ENCODE measurements around the gene NEBL. TPM values are rescaled to one million over a fixed set of nuclear protein-coding genes. Genes with fewer than 3 reads are reported as not detected.

Gene NEBL
- total RNA-seq, 1 experiment from 2014 or later: 16.6 TPM

DNA sequence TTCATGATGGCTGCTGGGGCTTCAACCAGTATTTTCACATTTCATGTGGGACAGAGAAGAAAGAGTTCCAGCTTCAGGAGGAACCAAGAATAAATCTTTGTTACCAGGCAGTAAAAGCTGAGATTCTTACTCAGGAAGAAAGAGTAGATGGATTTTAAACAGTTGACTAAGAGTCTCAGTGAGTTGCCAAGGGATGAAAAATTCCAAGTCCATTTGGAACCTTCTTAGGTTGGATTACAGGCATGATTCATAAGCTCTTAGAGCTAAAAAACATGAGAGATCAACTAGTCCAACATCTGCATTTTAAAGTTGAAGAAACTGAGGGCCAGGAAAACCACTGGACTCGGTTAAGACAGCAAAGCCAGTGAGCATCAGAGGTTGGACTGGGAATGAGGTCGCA, 148.6 kb downstream of the NEBL start:
- no peak for TF ChIP-seq RAD21 (IDR thresholded peaks at IDR 0.05; ENCODE audit: low read depth)
- TF ChIP-seq TCF7L2 (IDR thresholded peaks at IDR 0.05; ENCODE audit: borderline replicate concordance, extremely low read depth, insufficient read depth, insufficient read length): no peak
- no peak for TF ChIP-seq CBX3 (IDR thresholded peaks at IDR 0.05; ENCODE audit: low read depth)
- no peak for TF ChIP-seq SIN3A (IDR thresholded peaks at IDR 0.05; ENCODE audit: low read depth)
- no peak for TF ChIP-seq POLR2A (IDR thresholded peaks at IDR 0.05; ENCODE audit: borderline replicate concordance, extremely low read depth, insufficient read depth, insufficient read length)
- H2AFZ ChIP-seq (ENCODE audit: low read depth, low read length, poor library complexity, severe bottlenecking): no peak overlapping the region
- H3K79me2 ChIP-seq (ENCODE audit: insufficient read depth, low read length): no peaks in the 10 kb centered on the region
- intact Hi-C loops (cut with micrococcal nuclease): no loop called here
- POLR2A ChIA-PET: no interaction called here
- no peak overlapping the region for H3K4me3 ChIP-seq (replicated peaks in 1 of 2; ENCODE audit: low read depth in 1 of 2, low read length in 2 of 2)
- no peak overlapping the region for H3K4me2 ChIP-seq (ENCODE audit: low read length)
- DNase-seq (ENCODE audit: low read depth, low spot score): no peak
- RAD21 ChIA-PET (ENCODE audit: low non-redundant PET in 1 of 2, low total read pairs in 2 of 2, uncharacterized antibody in 2 of 2, unreplicated experiment in 2 of 2): no interaction called here
- no peaks in the 10 kb centered on the region for H3K27me3 ChIP-seq (ENCODE audit: insufficient read depth, low read length)
- no peaks in the 10 kb centered on the region for H3K36me3 ChIP-seq (ENCODE audit: control insufficient read depth in 1 of 2, insufficient read depth in 2 of 2, low read length in 2 of 2)
- ATAC-seq: no peak
- no peak overlapping the region for H3K9ac ChIP-seq (ENCODE audit: low read length)
- H3K4me1 ChIP-seq (ENCODE audit: control insufficient read depth in 1 of 2, insufficient read depth in 2 of 2, low read length in 2 of 2): no peaks in the 10 kb centered on the region
- CTCF ChIA-PET: no interaction called here
- H3K9me3 ChIP-seq (ENCODE audit: control insufficient read depth in 1 of 2, insufficient read depth in 1 of 2, low read depth in 1 of 2, low read length in 2 of 2): no peaks in the 10 kb centered on the region; a peak in 1 of 4 replicates
- H4K20me1 ChIP-seq (ENCODE audit: insufficient read depth): no peaks in the 10 kb centered on the region
- no peaks in the 10 kb centered on the region for H3K9me2 ChIP-seq (ENCODE audit: insufficient read depth)
- H3K27ac ChIP-seq (ENCODE audit: low read depth, low read length): no peak overlapping the region
- no TSS peak for BruUV-seq (replicated peaks)

DNA sequence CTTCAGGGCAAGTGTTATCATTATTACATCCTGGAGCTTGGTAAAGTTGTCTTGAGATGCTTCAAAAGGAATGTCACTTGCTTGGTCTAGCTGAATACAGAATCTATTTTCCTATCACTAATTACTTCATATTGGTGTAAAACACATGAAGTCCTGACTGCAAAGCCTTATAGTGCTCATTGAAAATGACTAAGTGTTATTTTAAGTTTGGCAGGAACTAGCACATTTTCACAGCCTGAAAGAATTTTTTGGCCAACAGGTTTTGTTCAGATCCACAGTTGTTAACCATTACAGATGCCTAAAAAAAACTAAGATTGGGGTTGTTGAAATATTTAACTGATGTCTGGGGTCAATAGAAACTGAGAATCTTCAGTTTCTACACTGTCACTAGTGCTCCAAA, 149.3 kb downstream of the NEBL start:
- ATAC-seq (no peak), DNase-seq (ENCODE audit: low read depth, low spot score) (no peak)
- TF ChIP-seq EZH2 (IDR thresholded peaks at IDR 0.05) (no peak), JUND (IDR thresholded peaks at IDR 0.05) (no peak), EZH2phosphoT487 (IDR thresholded peaks at IDR 0.05; ENCODE audit: borderline replicate concordance) (no peak), POLR2A (IDR thresholded peaks at IDR 0.05; ENCODE audit: borderline replicate concordance, extremely low read depth, insufficient read depth, insufficient read length) (no peak), TCF7L2 (IDR thresholded peaks at IDR 0.05; ENCODE audit: borderline replicate concordance, extremely low read depth, insufficient read depth, insufficient read length) (no peak), POLR2AphosphoS5 (IDR thresholded peaks at IDR 0.05; ENCODE audit: low read depth, low read length) (no peak), ELF1 (IDR thresholded peaks at IDR 0.05; ENCODE audit: borderline replicate concordance, low read depth) (no peak), RAD21 (IDR thresholded peaks at IDR 0.05; ENCODE audit: low read depth) (no peak), SP1 (IDR thresholded peaks at IDR 0.05; ENCODE audit: low read depth) (no peak), ZNF274 (IDR thresholded peaks at IDR 0.05; ENCODE audit: low read depth, low read length) (no peak)
- TF ChIP-seq, protein P1, sequence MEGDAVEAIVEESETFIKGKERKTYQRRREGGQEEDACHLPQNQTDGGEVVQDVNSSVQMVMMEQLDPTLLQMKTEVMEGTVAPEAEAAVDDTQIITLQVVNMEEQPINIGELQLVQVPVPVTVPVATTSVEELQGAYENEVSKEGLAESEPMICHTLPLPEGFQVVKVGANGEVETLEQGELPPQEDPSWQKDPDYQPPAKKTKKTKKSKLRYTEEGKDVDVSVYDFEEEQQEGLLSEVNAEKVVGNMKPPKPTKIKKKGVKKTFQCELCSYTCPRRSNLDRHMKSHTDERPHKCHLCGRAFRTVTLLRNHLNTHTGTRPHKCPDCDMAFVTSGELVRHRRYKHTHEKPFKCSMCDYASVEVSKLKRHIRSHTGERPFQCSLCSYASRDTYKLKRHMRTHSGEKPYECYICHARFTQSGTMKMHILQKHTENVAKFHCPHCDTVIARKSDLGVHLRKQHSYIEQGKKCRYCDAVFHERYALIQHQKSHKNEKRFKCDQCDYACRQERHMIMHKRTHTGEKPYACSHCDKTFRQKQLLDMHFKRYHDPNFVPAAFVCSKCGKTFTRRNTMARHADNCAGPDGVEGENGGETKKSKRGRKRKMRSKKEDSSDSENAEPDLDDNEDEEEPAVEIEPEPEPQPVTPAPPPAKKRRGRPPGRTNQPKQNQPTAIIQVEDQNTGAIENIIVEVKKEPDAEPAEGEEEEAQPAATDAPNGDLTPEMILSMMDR (IDR thresholded peaks at IDR 0.05 in 2 of 3, conservative IDR thresholded peaks at IDR 0.05 in 1 of 3; ENCODE audit: borderline replicate concordance in 1 of 3, insufficient read depth in 1 of 3, low read depth in 2 of 3, low read length in 2 of 3): no peak
- TF ChIP-seq, protein P2, sequence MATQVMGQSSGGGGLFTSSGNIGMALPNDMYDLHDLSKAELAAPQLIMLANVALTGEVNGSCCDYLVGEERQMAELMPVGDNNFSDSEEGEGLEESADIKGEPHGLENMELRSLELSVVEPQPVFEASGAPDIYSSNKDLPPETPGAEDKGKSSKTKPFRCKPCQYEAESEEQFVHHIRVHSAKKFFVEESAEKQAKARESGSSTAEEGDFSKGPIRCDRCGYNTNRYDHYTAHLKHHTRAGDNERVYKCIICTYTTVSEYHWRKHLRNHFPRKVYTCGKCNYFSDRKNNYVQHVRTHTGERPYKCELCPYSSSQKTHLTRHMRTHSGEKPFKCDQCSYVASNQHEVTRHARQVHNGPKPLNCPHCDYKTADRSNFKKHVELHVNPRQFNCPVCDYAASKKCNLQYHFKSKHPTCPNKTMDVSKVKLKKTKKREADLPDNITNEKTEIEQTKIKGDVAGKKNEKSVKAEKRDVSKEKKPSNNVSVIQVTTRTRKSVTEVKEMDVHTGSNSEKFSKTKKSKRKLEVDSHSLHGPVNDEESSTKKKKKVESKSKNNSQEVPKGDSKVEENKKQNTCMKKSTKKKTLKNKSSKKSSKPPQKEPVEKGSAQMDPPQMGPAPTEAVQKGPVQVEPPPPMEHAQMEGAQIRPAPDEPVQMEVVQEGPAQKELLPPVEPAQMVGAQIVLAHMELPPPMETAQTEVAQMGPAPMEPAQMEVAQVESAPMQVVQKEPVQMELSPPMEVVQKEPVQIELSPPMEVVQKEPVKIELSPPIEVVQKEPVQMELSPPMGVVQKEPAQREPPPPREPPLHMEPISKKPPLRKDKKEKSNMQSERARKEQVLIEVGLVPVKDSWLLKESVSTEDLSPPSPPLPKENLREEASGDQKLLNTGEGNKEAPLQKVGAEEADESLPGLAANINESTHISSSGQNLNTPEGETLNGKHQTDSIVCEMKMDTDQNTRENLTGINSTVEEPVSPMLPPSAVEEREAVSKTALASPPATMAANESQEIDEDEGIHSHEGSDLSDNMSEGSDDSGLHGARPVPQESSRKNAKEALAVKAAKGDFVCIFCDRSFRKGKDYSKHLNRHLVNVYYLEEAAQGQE (IDR thresholded peaks at IDR 0.05; ENCODE audit: low read depth): no peak
- Histone ChIP-seq H3K27me3 (ENCODE audit: insufficient read depth, low read length) (no peaks in the 10 kb centered on the region), H4K20me1 (ENCODE audit: insufficient read depth) (no peaks in the 10 kb centered on the region), H3K79me2 (ENCODE audit: insufficient read depth, low read length) (no peaks in the 10 kb centered on the region), H3K9ac (ENCODE audit: low read length) (no peak overlapping the region), H2AFZ (ENCODE audit: low read depth, low read length, poor library complexity, severe bottlenecking) (no peak overlapping the region), H3K4me1 (ENCODE audit: control insufficient read depth in 1 of 2, insufficient read depth in 2 of 2, low read length in 2 of 2) (no peaks in the 10 kb centered on the region), H3K9me3 (ENCODE audit: control insufficient read depth in 1 of 2, insufficient read depth in 1 of 2, low read depth in 1 of 2, low read length in 2 of 2) (no peaks in the 10 kb centered on the region; a peak in 1 of 4 replicates), H3K9me2 (ENCODE audit: insufficient read depth) (no peaks in the 10 kb centered on the region), H3K4me3 (replicated peaks in 1 of 2; ENCODE audit: low read depth in 1 of 2, low read length in 2 of 2) (no peak overlapping the region), H3K36me3 (ENCODE audit: control insufficient read depth in 1 of 2, insufficient read depth in 2 of 2, low read length in 2 of 2) (no peaks in the 10 kb centered on the region), H3K27ac (ENCODE audit: low read depth, low read length) (no peak overlapping the region), H3K4me2 (ENCODE audit: low read length) (no peak overlapping the region)
- intact Hi-C loops (cut with micrococcal nuclease): no loop called here
- ChIA-PET RAD21 (ENCODE audit: low non-redundant PET in 1 of 2, low total read pairs in 2 of 2, uncharacterized antibody in 2 of 2, unreplicated experiment in 2 of 2) (no interaction called here), POLR2A (no interaction called here), CTCF (no interaction called here)
- no TSS peak for BruUV-seq (replicated peaks)

Data from HCT116 (cell line).